HEK293T (cell line): Measurements from ENCODE around the gene ADCY3.

Experiments
- FOXM1 ChIP-seq: fragments of 450-650 bp; IDR thresholded peaks from 2 replicates; pipeline ENCODE4 v1.6.1; 2017; ENCODE audit warnings: mild to moderate bottlenecking, borderline replicate concordance
- NFRKB ChIP-seq: fragments of 450-650 bp; IDR thresholded peaks from 2 replicates; pipeline ENCODE4 v1.6.1; 2016; ENCODE audit warnings: mild to moderate bottlenecking, moderate library complexity
- PKNOX1 ChIP-seq: fragments of 450-650 bp; IDR thresholded peaks from 2 replicates; pipeline ENCODE4 v1.6.1; 2016
- SP1 ChIP-seq: fragments of 450-650 bp; IDR thresholded peaks from 2 replicates; pipeline ENCODE4 v1.6.1; 2017

GRCh38 chr2:24913911-24914310, 6.1 kb downstream of the ADCY3 start:
- TF ChIP-seq PKNOX1 (no peak), FOXM1 (no peak), SP1 (no peak), NFRKB (no peak)
